Fibroblast of lung (primary cell): ENCODE data around the gene EPS8L2. TPM values are rescaled to one million over a fixed set of nuclear protein-coding genes. Genes with fewer than 3 reads are reported as not detected.
"Not testable (repeated sequence)": the region's sequence is repeated elsewhere in the genome, so short reads cannot be mapped to it uniquely, and the experiment has no call there.

Source experiments
- DNase-seq, 2 donors: peaks; one replicate each; pipeline versions ENCODE4 v3.0.0 to v3.0.0-alpha.2; 2010; ENCODE audit warnings: low read depth in 2 of 2
- H2AFZ ChIP-seq: 2 replicates; pipeline ENCODE4 v1.5.1; 2012; ENCODE audit warnings: low read length, control low read depth, inconsistent platforms
- H3K27ac ChIP-seq: 2 replicates; pipeline ENCODE4 v1.5.1; 2011; ENCODE audit warnings: low read length, control low read depth; ENCODE audit not compliant: insufficient read depth
- H3K27me3 ChIP-seq: 2 replicates; pipeline ENCODE4 v1.5.1; 2011; ENCODE audit warnings: mild to moderate bottlenecking, low read length; ENCODE audit not compliant: control insufficient read depth, insufficient read depth
- H3K36me3 ChIP-seq: 2 replicates; pipeline ENCODE4 v1.5.1; 2011; ENCODE audit warnings: low read length; ENCODE audit not compliant: control insufficient read depth, insufficient read depth
- H3K4me1 ChIP-seq: 2 replicates; pipeline ENCODE4 v1.5.1; 2011; ENCODE audit warnings: low read length; ENCODE audit not compliant: control insufficient read depth, insufficient read depth; ENCODE audit errors: extremely low read depth
- H3K4me2 ChIP-seq: 2 replicates; pipeline ENCODE4 v1.5.1; 2011; ENCODE audit warnings: low read length, control low read depth; ENCODE audit not compliant: insufficient read depth; ENCODE audit errors: extremely low read depth
- H3K4me3 ChIP-seq, 4 experiments: fragments of 200-600 bp in 1 of 4; sonication (generic) in 1 of 4; replicated peaks in 1 of 4; 2 replicates each; pipeline ENCODE4 v1.5.1; 2011 to 2016; ENCODE audit warnings: low read length in 4 of 4, low read depth in 3 of 4, mild to moderate bottlenecking in 3 of 4, control low read depth in 2 of 4, inconsistent platforms in 1 of 4, mixed read lengths in 1 of 4; ENCODE audit not compliant: insufficient read depth in 1 of 4; ENCODE audit errors: control extremely low read depth in 1 of 4
- H3K79me2 ChIP-seq: 2 replicates; pipeline ENCODE4 v1.5.1; 2012; ENCODE audit warnings: mild to moderate bottlenecking, low read length, inconsistent platforms; ENCODE audit not compliant: control insufficient read depth, insufficient read depth
- H3K9ac ChIP-seq: 2 replicates; pipeline ENCODE4 v1.5.1; 2011; ENCODE audit warnings: mild to moderate bottlenecking, low read length, control low read depth; ENCODE audit not compliant: insufficient read depth
- H3K9me3 ChIP-seq: 2 replicates; pipeline ENCODE4 v1.5.1; 2012; ENCODE audit warnings: low read depth, low read length; ENCODE audit not compliant: control insufficient read depth, insufficient read depth
- H4K20me1 ChIP-seq: 2 replicates; pipeline ENCODE4 v1.5.1; 2011; ENCODE audit warnings: low read length; ENCODE audit not compliant: control insufficient read depth, insufficient read depth; ENCODE audit errors: extremely low read depth
- EZH2 ChIP-seq: IDR thresholded peaks from 2 replicates; pipeline ENCODE4 v1.5.1; 2012; ENCODE audit warnings: low read length, control low read depth, mild to moderate bottlenecking; ENCODE audit errors: missing control alignments
- polyA plus RNA-seq, 2 donors: library from polyadenylated mRNA; depleted of rRNA in 1 of 2; stranded (reverse) in 1 of 2; unstranded in 1 of 2; fragments of >200 nt; gene quantifications; 2 replicates each; pipeline ENCODE4 v1.2.1, GENCODE V29; 2011 to 2012; ENCODE audit warnings: missing spikeins in 1 of 2
- total RNA-seq: library from RNA; depleted of rRNA; stranded (reverse); fragments of >200 nt; gene quantifications from 2 replicates; pipeline ENCODE4 v1.2.1, GENCODE V29; 2014
- TF ChIP-seq, protein P1 (sequence below), 2 donors: IDR thresholded peaks in 1 of 2; conservative IDR thresholded peaks in 1 of 2; 1 replicate in 1 of 2; 2 replicates in 1 of 2; pipeline ENCODE4 v1.5.1; 2011 to 2012; ENCODE audit warnings: low read length in 2 of 2, control low read depth in 1 of 2, inconsistent platforms in 1 of 2, low read depth in 1 of 2, mild to moderate bottlenecking in 1 of 2

Gene EPS8L2
- total and polyA plus RNA-seq, 2 donors (not counting 1 experiment from before 2014, with no cell fraction given) = 18.4 to 54.2 TPM

DNA sequence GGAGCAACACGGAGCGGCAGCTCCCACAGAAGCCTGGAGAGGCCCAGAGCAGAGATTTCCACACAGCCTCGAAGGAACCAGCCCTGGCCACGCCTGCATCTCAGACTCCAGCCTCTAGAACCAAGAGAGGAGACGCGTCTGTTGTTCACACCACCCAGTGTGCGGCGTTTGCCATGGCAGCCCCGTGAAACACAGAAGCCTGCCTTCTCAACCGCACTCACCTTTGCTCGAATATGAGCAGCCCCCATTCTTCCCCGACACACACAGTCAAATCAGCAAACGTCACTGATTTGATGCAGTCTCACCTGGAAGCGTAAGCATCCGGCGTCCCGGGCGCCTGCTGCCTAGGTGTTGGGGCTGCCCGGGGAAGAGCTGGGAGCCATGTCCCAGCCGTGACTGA, 27.0 kb downstream of the EPS8L2 start:
- Histone ChIP-seq H3K4me3 (no peak overlapping the region), H3K9ac (no peak overlapping the region), H3K36me3 (no peaks in the 10 kb centered on the region), H3K4me1 (peaks cover 8% of the 10 kb centered on the region), H3K4me2 (no peak overlapping the region), H3K27ac (no peak overlapping the region), H4K20me1 (no peaks in the 10 kb centered on the region), H3K9me3 (no peaks in the 10 kb centered on the region), H3K27me3 (no peaks in the 10 kb centered on the region), H2AFZ (no peak overlapping the region), H3K79me2 (no peaks in the 10 kb centered on the region)
- TF ChIP-seq EZH2 = no peak
- TF ChIP-seq, protein P1, sequence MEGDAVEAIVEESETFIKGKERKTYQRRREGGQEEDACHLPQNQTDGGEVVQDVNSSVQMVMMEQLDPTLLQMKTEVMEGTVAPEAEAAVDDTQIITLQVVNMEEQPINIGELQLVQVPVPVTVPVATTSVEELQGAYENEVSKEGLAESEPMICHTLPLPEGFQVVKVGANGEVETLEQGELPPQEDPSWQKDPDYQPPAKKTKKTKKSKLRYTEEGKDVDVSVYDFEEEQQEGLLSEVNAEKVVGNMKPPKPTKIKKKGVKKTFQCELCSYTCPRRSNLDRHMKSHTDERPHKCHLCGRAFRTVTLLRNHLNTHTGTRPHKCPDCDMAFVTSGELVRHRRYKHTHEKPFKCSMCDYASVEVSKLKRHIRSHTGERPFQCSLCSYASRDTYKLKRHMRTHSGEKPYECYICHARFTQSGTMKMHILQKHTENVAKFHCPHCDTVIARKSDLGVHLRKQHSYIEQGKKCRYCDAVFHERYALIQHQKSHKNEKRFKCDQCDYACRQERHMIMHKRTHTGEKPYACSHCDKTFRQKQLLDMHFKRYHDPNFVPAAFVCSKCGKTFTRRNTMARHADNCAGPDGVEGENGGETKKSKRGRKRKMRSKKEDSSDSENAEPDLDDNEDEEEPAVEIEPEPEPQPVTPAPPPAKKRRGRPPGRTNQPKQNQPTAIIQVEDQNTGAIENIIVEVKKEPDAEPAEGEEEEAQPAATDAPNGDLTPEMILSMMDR (conservative IDR thresholded peaks at IDR 0.05 in 1 of 2, IDR thresholded peaks at IDR 0.05 in 1 of 2; ENCODE audit: low read depth in 1 of 2, low read length in 2 of 2) = no peak
- DNase-seq = no peak

DNA sequence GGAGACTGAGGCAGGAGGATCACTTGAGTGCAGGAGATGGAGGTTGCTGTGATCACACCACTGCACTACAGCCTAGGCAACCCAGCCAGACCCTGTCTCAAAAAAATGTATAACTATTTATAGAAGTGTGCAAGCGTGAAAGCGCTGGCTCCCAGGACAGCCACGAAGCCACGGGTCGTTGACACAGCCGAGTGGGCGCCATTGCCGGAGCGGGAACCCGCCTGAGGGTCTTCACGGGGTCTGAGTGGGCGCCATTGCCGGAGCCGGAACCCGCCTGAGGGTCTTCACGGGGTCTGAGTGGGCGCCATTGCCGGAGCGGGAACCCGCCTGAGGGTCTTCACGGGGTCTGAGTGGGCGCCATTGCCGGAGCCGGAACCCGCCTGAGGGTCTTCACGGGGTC, 28.5 kb downstream of the EPS8L2 start:
- H4K20me1 ChIP-seq, H3K9ac ChIP-seq, H3K4me1 ChIP-seq, H3K27ac ChIP-seq, H2AFZ ChIP-seq, H3K27me3 ChIP-seq, H3K9me3 ChIP-seq, DNase-seq, H3K4me2 ChIP-seq, H3K36me3 ChIP-seq, H3K79me2 ChIP-seq, H3K4me3 ChIP-seq: not testable (repeated sequence)

- no peak for TF ChIP-seq EZH2
- TF ChIP-seq, protein P1 (conservative IDR thresholded peaks at IDR 0.05 in 1 of 2, IDR thresholded peaks at IDR 0.05 in 1 of 2; ENCODE audit: low read depth in 1 of 2, low read length in 2 of 2) = no peak
- no peak for DNase-seq
- Histone ChIP-seq H3K27me3 (no peaks in the 10 kb centered on the region), H3K36me3 (no peaks in the 10 kb centered on the region), H3K27ac (no peak overlapping the region), H3K9me3 (no peaks in the 10 kb centered on the region), H3K4me3 (no peak overlapping the region), H3K79me2 (no peaks in the 10 kb centered on the region), H3K4me2 (no peak overlapping the region), H4K20me1 (no peaks in the 10 kb centered on the region), H3K4me1 (no peaks in the 10 kb centered on the region), H2AFZ (no peak overlapping the region), H3K9ac (no peak overlapping the region)
Measured at GRCh38 chr11:737366-737765, 31.3 kb downstream of the EPS8L2 start.

DNA sequence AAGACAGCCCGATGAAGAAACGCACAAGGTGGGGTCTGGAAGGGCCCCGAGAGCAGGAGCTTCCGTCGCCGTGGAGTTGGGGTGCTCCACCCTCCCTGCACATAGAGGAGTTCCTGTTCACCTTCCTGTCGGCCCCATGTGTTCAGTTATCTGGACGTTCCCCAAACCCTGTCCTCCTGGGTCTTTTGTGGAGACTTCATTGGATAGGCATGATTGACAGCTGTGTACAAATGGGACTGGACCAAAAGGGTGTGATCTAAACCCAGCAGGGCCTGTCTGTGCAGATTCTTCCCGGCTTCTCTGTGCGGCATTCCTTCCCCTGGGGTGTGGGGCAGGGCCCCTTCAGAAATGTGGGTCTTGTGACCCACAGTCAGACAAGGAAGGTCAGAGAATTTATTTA, 31.9 kb downstream of the EPS8L2 start:
- not testable (repeated sequence) for H3K9ac ChIP-seq, H3K4me3 ChIP-seq, H2AFZ ChIP-seq, H3K36me3 ChIP-seq, H3K27me3 ChIP-seq, H4K20me1 ChIP-seq, H3K9me3 ChIP-seq, H3K4me1 ChIP-seq, H3K79me2 ChIP-seq, DNase-seq, H3K27ac ChIP-seq, H3K4me2 ChIP-seq
